GM12872 (cell line): ENCODE results near the gene MED10.

Source experiments
- TF ChIP-seq, protein P1 (sequence below): IDR thresholded peaks from 3 replicates; pipeline ENCODE4 v1.5.1; 2011; ENCODE audit warnings: low read depth, mild to moderate bottlenecking, low read length, moderate library complexity; ENCODE audit not compliant: insufficient read depth

The MED10 gene

GRCh38 chr5:6371079-6371810 lies 7.1 kb downstream of the MED10 start:
- TF ChIP-seq, protein P1, sequence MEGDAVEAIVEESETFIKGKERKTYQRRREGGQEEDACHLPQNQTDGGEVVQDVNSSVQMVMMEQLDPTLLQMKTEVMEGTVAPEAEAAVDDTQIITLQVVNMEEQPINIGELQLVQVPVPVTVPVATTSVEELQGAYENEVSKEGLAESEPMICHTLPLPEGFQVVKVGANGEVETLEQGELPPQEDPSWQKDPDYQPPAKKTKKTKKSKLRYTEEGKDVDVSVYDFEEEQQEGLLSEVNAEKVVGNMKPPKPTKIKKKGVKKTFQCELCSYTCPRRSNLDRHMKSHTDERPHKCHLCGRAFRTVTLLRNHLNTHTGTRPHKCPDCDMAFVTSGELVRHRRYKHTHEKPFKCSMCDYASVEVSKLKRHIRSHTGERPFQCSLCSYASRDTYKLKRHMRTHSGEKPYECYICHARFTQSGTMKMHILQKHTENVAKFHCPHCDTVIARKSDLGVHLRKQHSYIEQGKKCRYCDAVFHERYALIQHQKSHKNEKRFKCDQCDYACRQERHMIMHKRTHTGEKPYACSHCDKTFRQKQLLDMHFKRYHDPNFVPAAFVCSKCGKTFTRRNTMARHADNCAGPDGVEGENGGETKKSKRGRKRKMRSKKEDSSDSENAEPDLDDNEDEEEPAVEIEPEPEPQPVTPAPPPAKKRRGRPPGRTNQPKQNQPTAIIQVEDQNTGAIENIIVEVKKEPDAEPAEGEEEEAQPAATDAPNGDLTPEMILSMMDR = no peak

DNA sequence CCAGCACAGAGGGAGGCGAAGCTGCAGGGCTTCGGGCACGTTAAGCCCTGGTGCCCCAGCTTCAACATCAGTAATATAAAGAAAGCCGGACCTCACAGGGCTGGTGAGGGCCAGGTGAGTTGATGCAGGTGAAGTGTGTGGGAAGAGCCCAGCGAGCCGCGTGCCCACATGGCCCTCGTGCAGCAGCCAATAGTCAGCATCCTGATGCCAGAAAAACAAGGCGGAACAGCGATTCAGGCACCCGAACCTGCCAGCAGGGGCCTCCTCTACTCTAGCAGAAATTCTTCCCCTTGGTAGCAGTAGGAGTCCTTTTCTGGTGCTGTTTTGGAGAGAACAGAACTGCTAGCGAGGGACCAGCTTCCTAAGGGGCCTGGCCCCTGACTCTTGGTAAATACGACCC lies 7.8 kb downstream of the MED10 start:
- TF ChIP-seq, protein P1 = 0 out of 3 replicates have a peak, but pooled peaks have one; percentile 4

DNA sequence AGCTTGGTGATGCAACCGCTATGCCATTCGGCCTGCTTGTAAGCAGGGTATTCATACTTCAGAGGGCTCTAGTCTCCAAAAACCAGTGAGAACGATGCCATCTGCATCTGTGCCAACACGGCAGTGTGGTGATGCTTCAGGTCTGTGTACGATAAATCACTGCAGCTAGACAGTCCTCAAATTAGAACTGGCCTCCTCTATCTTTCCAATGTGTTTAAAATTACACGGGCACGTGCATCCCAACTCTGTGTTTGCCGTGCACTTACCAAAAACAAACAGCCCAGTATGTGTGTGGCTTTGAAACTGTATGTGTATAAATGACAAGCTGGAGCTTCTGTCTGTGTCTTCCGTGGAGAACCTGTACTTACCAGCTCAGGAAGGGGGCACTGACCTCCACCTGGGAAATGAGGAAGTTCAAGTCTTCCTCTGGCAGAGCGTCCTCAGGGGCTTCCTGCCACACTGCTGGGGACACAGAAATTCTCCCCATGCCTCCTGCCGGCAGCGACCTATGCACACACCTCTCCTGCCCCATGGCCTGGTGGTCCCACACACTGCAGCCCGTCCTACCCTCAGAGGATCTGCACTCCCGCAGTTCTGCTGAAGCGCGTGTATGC lies 12.3 kb downstream of the MED10 start:
- TF ChIP-seq, protein P1 = no peak

GRCh38 chr5:6365142-6365976 lies 13.0 kb downstream of the MED10 start:
- TF ChIP-seq, protein P1 = no peak

DNA sequence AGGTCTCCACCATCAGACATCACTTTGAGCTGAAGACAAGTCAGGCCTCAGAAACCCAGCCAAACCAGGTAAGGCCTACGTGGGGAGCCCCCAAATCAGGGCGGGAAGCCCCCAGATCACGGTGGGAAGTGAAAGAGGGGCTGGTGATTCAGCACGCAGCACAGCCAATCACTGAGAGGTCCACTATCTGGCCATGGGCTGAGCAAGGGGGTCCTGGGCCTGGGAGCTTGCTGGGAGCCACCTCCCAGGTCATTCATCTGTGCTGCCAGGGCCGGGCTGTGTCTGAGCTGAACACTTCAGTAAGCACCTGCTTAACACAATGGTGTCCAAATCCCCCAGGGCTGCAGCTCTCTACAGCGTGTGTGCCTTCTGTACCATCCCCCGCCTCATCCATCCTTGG lies 15.5 kb downstream of the MED10 start:
- TF ChIP-seq, protein P1 = no peak

DNA sequence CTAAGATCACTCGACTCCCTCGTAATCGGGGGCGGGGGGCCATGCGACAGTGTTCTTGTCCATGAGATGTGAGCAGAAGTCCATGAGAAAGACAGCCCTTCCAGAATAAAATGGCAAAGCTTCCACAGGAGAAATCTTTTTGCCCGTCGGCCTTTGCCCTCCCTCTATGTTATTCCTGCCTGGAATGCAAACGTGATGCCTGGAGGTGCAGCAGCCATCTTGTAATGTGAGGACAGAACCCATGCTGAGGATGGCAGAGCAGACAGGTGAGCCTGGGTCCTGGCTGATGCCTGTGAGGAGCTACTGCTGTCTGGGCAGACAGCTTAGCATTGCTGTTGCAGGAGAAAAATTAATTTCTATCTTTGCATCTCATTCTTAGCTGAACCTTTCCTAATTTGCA lies 17.2 kb downstream of the MED10 start:
- TF ChIP-seq, protein P1 = no peak
